RWPE1 (cell line): ENCODE measurements around the gene PTPN14.

ENCODE experiments used
- CTCF ChIA-PET: fragments of 350-600 bp; sonication (Branson Sonifier 250); formaldehyde crosslinking; extraction: SDS; loops from one replicate; lab custom pipeline; 2021; lab: Yijun Ruan, JAX
- POLR2A ChIA-PET: fragments of 400-600 bp; formaldehyde crosslinking; extraction: SDS; loops from one replicate; lab custom pipeline; 2020; ENCODE audit warnings: antibody characterized with exemption; ENCODE audit not compliant: low non-redundant PET; lab: Yijun Ruan, JAX
- DNase-seq: peaks from one replicate; pipeline ENCODE4 v3.0.0; 2012; ENCODE audit warnings: low spot score
- H3K27ac ChIP-seq: fragments of 450-650 bp; 2 replicates; pipeline ENCODE4 v1.5.1; 2017
- TF ChIP-seq, protein P1 (sequence below): fragments of 450-650 bp; conservative IDR thresholded peaks from 2 replicates; pipeline ENCODE4 v1.5.1; 2017; ENCODE audit warnings: low read depth, mild to moderate bottlenecking

The PTPN14 gene

DNA sequence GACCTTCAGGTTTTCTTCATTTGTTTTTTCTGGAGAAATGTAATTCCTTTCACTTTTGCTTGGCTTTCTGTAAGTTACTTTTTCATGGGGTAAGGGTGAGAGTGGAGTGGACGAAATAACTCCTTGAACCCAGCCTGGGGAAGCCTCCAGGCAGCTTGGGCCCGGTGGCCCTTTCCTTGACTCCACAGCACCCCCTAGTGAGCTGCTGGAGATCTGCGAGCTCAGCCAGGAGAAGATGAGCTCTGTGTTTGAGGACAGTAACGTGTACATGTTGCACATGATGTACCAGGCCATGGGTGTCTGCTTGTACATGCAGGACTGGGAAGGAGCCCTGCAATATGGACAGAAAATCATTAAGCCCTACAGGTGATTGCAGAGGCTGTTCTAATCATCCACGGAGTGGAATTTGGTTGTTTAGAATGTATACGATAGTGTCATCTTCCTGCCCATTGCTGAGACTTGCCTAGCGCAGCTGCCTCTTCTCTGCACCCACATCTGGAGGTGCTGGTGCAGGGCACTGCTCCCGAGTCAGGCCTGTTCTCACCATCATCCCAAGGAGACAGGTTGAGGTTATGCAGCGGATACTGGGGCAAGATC lies 219.5 kb downstream of the PTPN14 start:
- POLR2A ChIA-PET, result no interaction called here
- DNase-seq, result peak; percentile 55
- CTCF ChIA-PET, result interaction anchor here (0.6 to 4.6 kb wide), 19 partner anchors 9 to 262 kb away, joined by 3 to 70 read pairs (median 4); no protein-coding TSS in a partner anchor
- peak overlapping the region; percentile 25; the same call in 1 of the 2 replicates for H3K27ac ChIP-seq
- TF ChIP-seq, protein P1, sequence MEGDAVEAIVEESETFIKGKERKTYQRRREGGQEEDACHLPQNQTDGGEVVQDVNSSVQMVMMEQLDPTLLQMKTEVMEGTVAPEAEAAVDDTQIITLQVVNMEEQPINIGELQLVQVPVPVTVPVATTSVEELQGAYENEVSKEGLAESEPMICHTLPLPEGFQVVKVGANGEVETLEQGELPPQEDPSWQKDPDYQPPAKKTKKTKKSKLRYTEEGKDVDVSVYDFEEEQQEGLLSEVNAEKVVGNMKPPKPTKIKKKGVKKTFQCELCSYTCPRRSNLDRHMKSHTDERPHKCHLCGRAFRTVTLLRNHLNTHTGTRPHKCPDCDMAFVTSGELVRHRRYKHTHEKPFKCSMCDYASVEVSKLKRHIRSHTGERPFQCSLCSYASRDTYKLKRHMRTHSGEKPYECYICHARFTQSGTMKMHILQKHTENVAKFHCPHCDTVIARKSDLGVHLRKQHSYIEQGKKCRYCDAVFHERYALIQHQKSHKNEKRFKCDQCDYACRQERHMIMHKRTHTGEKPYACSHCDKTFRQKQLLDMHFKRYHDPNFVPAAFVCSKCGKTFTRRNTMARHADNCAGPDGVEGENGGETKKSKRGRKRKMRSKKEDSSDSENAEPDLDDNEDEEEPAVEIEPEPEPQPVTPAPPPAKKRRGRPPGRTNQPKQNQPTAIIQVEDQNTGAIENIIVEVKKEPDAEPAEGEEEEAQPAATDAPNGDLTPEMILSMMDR, result peak; percentile 77

DNA sequence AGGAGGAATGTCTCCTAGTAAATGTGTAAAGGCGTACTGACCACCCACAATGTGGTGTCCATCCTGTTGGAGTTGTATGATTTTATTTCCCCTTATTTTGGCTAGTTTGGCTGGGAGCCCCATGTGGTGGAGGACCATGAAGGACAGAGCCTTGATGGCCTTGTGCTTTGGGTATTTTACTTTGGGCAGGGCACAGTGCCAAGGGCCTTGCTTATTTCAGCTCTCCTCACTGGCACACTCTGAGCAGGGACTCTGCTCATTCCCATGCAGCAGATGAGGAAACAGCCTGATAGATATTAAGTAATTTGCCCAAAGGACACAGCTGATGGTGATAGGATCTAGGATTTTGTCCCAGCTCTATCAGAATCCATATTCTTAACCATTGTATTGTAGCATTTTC lies 220.2 kb downstream of the PTPN14 start:
- no peak for DNase-seq
- ChIA-PET CTCF (interaction anchor here (0.5 to 4.6 kb wide), 11 partner anchors 10 to 304 kb away, joined by 3 to 70 read pairs (median 4); no protein-coding TSS in a partner anchor), POLR2A (no interaction called here)
- TF ChIP-seq, protein P1, result no peak
- H3K27ac ChIP-seq, result no peak overlapping the region

DNA sequence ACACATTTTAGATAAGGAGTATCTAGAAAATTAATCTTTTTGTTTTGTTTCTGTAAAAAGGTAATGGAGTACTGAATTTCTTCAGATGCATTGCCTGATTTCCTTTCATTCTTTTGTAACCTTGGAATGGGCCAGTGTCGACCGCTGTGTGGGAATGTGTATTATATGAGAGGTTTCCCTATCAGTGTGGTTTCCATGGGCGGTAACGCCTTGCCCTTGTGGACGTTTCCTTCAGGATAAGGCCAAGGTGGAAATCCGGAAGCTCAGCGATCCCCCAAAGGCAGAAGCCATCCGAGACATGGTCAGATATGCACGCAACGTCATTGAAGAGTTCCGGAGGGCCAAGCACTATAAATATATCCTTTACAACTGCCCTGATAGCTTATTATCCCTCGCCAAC lies 220.7 kb downstream of the PTPN14 start:
- TF ChIP-seq, protein P1, result no peak
- ChIA-PET CTCF (interaction anchor here (0.5 to 4.6 kb wide), 8 partner anchors 17 to 304 kb away, joined by 3 to 70 read pairs (median 5); no protein-coding TSS in a partner anchor), POLR2A (no interaction called here)
- no peak overlapping the region for H3K27ac ChIP-seq
- no peak for DNase-seq

DNA sequence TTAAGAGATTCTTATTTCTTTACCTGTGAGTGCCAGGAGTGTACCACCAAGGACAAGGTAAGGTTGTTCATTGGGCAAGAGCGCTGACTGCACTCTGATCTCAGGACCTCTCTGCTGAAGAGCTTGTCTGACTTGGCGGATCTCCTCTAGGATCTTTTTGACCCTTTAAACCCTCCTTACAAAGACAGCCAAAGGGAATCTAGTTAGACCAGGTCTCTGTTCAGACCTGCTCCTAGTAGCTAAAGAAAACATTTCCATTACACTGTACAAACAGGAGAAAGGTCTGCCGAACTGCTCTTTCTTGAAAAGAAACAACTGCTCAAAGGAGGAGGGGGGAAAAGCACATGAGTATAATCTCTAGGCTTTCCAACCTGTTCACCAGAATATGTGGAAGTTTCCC lies 221.2 kb downstream of the PTPN14 start:
- no peak overlapping the region for H3K27ac ChIP-seq
- DNase-seq, result no peak
- ChIA-PET CTCF (interaction anchor here (0.7 to 4.6 kb wide), 3 partner anchors 70 to 322 kb away, joined by 6 to 70 read pairs (median 54); no protein-coding TSS in a partner anchor), POLR2A (no interaction called here)
- TF ChIP-seq, protein P1, result no peak

DNA sequence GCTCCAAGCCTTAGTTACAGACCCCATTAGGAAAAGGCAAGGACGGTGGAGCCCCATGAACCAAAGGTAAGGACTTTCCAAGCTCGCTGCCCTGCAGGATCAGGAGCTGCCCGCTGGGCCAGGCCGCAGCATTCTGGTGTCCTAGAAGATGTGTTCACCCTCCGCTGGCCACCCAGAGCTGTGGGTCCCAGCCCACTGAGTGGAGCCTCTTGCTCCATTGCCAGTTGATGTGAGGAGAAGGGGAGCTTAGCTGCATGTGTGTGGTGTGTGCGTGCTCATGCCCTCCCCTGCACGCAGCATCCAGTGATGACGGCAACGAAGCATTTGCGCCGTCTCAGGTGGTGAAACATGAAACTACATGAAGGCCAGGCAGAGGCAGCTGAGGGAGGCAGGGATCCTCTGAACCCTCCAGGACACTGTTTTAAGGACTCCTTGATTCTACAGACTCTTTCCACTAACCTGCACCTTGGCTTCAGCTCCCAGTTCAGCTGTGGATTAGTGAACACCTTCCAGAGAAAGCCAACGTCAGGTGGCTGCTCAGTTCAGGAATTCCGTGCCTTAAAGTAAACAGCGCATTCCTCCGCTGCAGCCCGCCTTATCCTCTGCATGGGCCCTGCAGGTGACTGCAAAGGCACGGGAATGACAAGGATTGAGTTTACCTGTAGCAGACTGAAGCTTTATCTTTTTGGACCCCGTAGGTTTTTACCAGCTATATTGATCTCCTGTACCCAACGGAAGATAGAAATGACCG lies 221.8 kb downstream of the PTPN14 start:
- DNase-seq, result no peak
- TF ChIP-seq, protein P1, result no peak
- CTCF ChIA-PET, result interaction anchor here (0.5 to 4.6 kb wide), 16 partner anchors 11 to 1207 kb away, joined by 3 to 70 read pairs (median 4); no protein-coding TSS in a partner anchor
- H3K27ac ChIP-seq, result no peak overlapping the region
- POLR2A ChIA-PET, result no interaction called here

DNA sequence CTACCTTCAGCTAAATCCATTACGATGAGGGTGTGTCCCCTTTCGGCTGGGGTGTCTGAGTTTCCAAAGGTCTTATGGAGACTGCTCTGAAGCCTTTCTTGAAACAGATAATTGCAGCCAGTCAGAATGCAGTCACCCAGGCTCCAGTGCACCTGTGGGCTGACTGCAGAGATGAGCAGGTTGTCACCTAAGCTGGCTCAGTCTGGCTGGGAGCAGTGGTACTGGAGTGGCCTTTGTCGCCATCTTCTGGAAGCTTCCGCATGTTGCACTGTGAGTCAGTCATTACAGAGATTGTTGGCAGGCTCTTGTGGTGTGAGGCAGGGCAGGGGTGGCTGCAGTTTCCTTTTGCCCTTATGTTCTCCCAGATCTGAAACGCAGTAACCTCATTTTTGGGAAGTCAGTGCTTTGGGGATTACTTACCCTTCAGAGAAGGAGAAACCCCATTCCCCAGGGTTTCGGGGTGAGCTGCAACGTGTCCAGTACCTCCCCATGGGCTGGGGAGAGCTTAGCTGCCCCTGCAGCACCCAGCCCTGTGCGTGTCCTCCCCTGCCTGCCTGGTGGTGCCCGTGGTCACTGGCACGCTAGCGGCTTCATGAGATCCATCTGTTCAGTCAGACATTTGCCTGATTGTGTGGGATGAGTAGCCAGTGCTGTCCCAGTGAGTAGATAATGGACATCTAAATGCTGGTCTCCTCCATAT lies 222.5 kb downstream of the PTPN14 start:
- TF ChIP-seq, protein P1, result peak; percentile 93
- DNase-seq, result peak; percentile 81
- no peak overlapping the region for H3K27ac ChIP-seq
- ChIA-PET POLR2A (no interaction called here), CTCF (interaction anchor here (0.5 to 4.6 kb wide), 24 partner anchors 8 to 1206 kb away, joined by 3 to 70 read pairs (median 4); no protein-coding TSS in a partner anchor)
